Measurements from ENCODE around the gene CDKAL1. TPM values are rescaled to one million over a fixed set of nuclear protein-coding genes. Genes with fewer than 3 reads are reported as not detected.

The CDKAL1 gene
- total and polyA plus RNA-seq, 2 donors from 2014 or later = 4.6 to 20.2 TPM

DNA sequence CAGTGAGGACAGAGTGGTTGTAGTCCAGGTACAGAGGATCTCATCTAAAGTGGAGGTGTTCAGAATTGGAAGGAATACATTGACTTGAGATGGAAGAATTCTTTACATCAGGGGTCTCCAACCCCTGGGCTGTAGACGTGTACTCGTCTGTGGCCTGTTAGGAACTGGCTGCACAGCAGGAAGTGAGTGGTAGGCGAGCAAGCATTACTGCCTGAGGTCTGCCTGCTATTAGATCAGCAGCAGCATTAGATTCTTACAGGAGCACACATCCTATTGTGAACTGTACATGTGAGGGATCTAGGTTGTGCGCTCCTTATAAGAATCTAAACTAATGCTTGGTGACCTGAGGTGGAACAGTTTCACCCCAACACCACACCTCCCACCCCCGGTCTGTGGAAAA, 121.1 kb downstream of the CDKAL1 start:
- H3K4me3 ChIP-seq (ENCODE audit: low read length in 3 of 3) = no peak overlapping the region
- TF ChIP-seq, protein P1, sequence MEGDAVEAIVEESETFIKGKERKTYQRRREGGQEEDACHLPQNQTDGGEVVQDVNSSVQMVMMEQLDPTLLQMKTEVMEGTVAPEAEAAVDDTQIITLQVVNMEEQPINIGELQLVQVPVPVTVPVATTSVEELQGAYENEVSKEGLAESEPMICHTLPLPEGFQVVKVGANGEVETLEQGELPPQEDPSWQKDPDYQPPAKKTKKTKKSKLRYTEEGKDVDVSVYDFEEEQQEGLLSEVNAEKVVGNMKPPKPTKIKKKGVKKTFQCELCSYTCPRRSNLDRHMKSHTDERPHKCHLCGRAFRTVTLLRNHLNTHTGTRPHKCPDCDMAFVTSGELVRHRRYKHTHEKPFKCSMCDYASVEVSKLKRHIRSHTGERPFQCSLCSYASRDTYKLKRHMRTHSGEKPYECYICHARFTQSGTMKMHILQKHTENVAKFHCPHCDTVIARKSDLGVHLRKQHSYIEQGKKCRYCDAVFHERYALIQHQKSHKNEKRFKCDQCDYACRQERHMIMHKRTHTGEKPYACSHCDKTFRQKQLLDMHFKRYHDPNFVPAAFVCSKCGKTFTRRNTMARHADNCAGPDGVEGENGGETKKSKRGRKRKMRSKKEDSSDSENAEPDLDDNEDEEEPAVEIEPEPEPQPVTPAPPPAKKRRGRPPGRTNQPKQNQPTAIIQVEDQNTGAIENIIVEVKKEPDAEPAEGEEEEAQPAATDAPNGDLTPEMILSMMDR (IDR thresholded peaks at IDR 0.05; ENCODE audit: borderline replicate concordance, extremely low read depth, insufficient read depth) = no peak
- H3K27me3 ChIP-seq (ENCODE audit: control insufficient read depth, insufficient read depth, low read length) = no peaks in the 10 kb centered on the region
- H3K9me3 ChIP-seq (ENCODE audit: control insufficient read depth in 2 of 3, insufficient read depth in 1 of 3, low read length in 3 of 3) = no peaks in the 10 kb centered on the region
- no peak overlapping the region for H3K9ac ChIP-seq (ENCODE audit: low read length in 3 of 3)
- intact Hi-C loops (cut with DNase I) = no loop called here
- H3K27ac ChIP-seq (ENCODE audit: low read depth in 2 of 2, low read length in 2 of 2) = no peak overlapping the region
- no peaks in the 10 kb centered on the region for H3K4me1 ChIP-seq (ENCODE audit: control insufficient read depth in 2 of 3, insufficient read depth in 2 of 3, low read depth in 1 of 3, low read length in 3 of 3)
- no peak for FAIRE-seq
- no peak for DNase-seq
- H3K36me3 ChIP-seq (ENCODE audit: control insufficient read depth in 2 of 3, insufficient read depth in 3 of 3, low read length in 3 of 3) = no peaks in the 10 kb centered on the region

DNA sequence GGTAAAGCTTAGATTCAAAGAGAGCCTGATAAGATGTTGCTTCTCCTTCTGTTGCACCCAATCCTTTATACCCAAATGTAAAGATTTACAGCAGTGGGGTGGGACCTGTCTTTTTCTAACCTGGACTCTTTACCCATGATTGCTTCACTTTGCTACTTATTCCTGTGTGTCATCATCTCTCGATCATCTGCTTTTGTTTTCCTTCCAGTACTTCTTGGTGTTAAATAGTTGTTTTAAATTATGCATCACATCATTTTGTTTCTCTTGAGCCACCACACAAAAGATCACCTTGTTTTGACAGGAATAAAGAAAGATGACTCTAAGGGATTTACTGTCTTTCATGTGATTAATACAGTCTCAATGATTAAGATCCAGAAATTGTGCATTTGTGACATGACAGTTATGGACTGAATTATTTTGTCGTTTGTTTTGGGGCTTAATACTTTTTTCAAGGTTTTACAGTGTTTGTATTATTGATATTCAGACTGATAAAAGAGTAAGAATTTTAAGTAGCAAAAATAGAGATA, 123.1 kb downstream of the CDKAL1 start:
- H3K27me3 ChIP-seq (ENCODE audit: control insufficient read depth, insufficient read depth, low read length) = no peaks in the 10 kb centered on the region
- TF ChIP-seq, protein P1 (IDR thresholded peaks at IDR 0.05; ENCODE audit: borderline replicate concordance, extremely low read depth, insufficient read depth) = no peak
- no peak for FAIRE-seq
- H3K4me3 ChIP-seq (ENCODE audit: low read length in 3 of 3) = no peak overlapping the region
- no peaks in the 10 kb centered on the region for H3K36me3 ChIP-seq (ENCODE audit: control insufficient read depth in 2 of 3, insufficient read depth in 3 of 3, low read length in 3 of 3)
- H3K27ac ChIP-seq (ENCODE audit: low read depth in 2 of 2, low read length in 2 of 2) = no peak overlapping the region
- DNase-seq = no peak
- no peaks in the 10 kb centered on the region for H3K9me3 ChIP-seq (ENCODE audit: control insufficient read depth in 2 of 3, insufficient read depth in 1 of 3, low read length in 3 of 3)
- no peak overlapping the region for H3K9ac ChIP-seq (ENCODE audit: low read length in 3 of 3)
- intact Hi-C loops (cut with DNase I) = no loop called here
- peaks cover 0 to 4% (median 3%) of the 10 kb centered on the region in 3 donors for H3K4me1 ChIP-seq (ENCODE audit: control insufficient read depth in 2 of 3, insufficient read depth in 2 of 3, low read depth in 1 of 3, low read length in 3 of 3)

DNA sequence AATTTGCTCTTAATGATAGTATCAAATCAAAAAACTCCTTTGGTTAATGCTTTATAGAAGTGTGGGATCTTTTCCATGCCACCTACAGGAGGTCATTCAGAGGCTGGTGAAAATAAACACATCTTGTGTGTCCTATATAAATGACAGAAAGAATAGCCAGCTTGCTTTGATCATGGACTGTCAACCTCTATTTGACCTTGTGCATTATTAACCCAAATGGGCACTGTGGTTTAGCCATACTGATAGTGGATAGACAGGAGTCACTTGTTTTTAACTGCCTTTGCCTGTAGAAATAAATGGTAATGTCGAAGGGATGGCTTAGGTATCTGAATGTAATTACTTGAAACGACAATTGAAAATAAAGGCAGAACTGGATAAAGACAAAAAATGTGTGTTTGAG, 123.8 kb downstream of the CDKAL1 start:
- Histone ChIP-seq H3K27me3 (ENCODE audit: control insufficient read depth, insufficient read depth, low read length) (no peaks in the 10 kb centered on the region), H3K4me1 (ENCODE audit: control insufficient read depth in 2 of 3, insufficient read depth in 2 of 3, low read depth in 1 of 3, low read length in 3 of 3) (peaks cover 0 to 7% (median 3%) of the 10 kb centered on the region in 3 donors), H3K4me3 (ENCODE audit: low read length in 3 of 3) (no peak overlapping the region), H3K27ac (ENCODE audit: low read depth in 2 of 2, low read length in 2 of 2) (no peak overlapping the region), H3K9ac (ENCODE audit: low read length in 3 of 3) (no peak overlapping the region), H3K36me3 (ENCODE audit: control insufficient read depth in 2 of 3, insufficient read depth in 3 of 3, low read length in 3 of 3) (no peaks in the 10 kb centered on the region), H3K9me3 (ENCODE audit: control insufficient read depth in 2 of 3, insufficient read depth in 1 of 3, low read length in 3 of 3) (no peaks in the 10 kb centered on the region)
- intact Hi-C loops (cut with DNase I) = no loop called here
- TF ChIP-seq, protein P1 (IDR thresholded peaks at IDR 0.05; ENCODE audit: borderline replicate concordance, extremely low read depth, insufficient read depth) = no peak
- DNase-seq (peak in 1 of 5 donors; percentile 8), FAIRE-seq (no peak)

DNA sequence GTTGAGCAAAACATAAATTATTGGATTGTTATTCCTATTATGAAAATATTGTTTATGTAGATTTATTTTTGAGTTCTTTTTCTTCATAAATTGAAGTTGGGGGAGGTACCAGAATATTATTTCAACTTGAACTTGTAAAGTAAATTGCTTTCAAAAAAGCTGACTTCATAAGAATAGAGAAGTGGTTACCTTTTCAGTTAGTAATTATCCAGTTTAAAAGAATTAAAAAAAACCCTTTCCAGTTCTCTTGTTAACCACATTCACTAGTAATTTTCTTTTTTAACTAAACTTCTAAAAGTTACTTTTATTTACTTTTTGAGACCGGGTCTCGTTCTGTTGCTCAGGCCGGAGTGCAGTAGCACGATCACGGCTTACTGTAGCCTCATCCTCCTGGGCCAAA, 124.3 kb downstream of the CDKAL1 start:
- intact Hi-C loops (cut with DNase I) = no loop called here
- Histone ChIP-seq H3K9me3 (ENCODE audit: control insufficient read depth in 2 of 3, insufficient read depth in 1 of 3, low read length in 3 of 3) (no peaks in the 10 kb centered on the region), H3K27me3 (ENCODE audit: control insufficient read depth, insufficient read depth, low read length) (no peaks in the 10 kb centered on the region), H3K4me3 (ENCODE audit: low read length in 3 of 3) (no peak overlapping the region), H3K9ac (ENCODE audit: low read length in 3 of 3) (no peak overlapping the region), H3K36me3 (ENCODE audit: control insufficient read depth in 2 of 3, insufficient read depth in 3 of 3, low read length in 3 of 3) (no peaks in the 10 kb centered on the region), H3K4me1 (ENCODE audit: control insufficient read depth in 2 of 3, insufficient read depth in 2 of 3, low read depth in 1 of 3, low read length in 3 of 3) (peaks cover 0 to 7% (median 3%) of the 10 kb centered on the region in 3 donors), H3K27ac (ENCODE audit: low read depth in 2 of 2, low read length in 2 of 2) (no peak overlapping the region)
- DNase-seq (no peak), FAIRE-seq (no peak)
- TF ChIP-seq, protein P1 (IDR thresholded peaks at IDR 0.05; ENCODE audit: borderline replicate concordance, extremely low read depth, insufficient read depth) = no peak

All from kidney (tissue), 14 donors.